ENCODE results near the gene PEMT. TPM values are rescaled to one million over a fixed set of nuclear protein-coding genes. Genes with fewer than 3 reads are reported as not detected.

PEMT gene
- total RNA-seq, 2 donors from 2014 or later = 27.8 to 37.7 TPM

- no peak overlapping the region for H3K4me3 ChIP-seq
- H3K27ac ChIP-seq = no peak overlapping the region
- H3K36me3 ChIP-seq = no peaks in the 10 kb centered on the region
- H3K9me3 ChIP-seq = no peaks in the 10 kb centered on the region
- no peaks in the 10 kb centered on the region for H3K27me3 ChIP-seq
- TF ChIP-seq CTCF (IDR thresholded peaks at IDR 0.05) = no peak
- DNase-seq (ENCODE audit: low spot score) = no peak
- H3K4me1 ChIP-seq = no peaks in the 10 kb centered on the region
Measured at GRCh38 chr17:17514993-17515933, 76.2 kb downstream of the PEMT start.

DNA sequence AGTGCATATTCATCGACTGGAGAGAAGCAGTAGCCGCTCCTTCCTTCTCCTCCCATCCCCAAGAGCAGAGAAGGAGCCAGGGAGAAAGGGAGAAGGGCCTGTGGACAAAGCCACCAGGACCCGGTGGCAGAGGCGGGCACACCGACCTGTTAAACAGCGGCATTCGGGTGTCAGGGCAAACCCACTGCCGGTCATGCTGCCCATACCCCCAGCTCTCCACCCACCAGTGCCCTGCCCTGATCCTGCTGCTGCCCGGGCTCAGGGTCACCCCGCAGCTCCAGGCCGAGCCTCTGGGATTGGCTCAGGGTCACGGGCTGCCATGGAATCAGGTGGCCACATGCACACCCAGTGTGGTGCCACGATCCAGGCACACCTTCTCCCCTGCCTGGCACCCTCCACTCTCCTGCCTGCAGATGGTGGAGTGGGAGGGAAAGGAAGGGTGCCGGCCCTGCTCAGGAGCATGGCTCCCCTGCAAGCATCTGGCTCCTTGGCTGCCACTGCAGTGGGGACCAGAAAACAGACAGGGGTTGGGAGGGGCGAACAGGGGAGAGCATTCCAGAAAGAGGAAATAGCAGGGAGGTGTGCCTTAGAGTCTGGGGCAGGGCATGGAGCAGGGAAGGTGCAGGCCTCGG lies 77.0 kb downstream of the PEMT start:
- no peak for DNase-seq (ENCODE audit: low spot score)
- Histone ChIP-seq H3K4me3 (no peak overlapping the region), H3K9me3 (no peaks in the 10 kb centered on the region), H3K27ac (no peak overlapping the region), H3K4me1 (no peaks in the 10 kb centered on the region), H3K27me3 (no peaks in the 10 kb centered on the region), H3K36me3 (no peaks in the 10 kb centered on the region)
- TF ChIP-seq CTCF (IDR thresholded peaks at IDR 0.05) = no peak

- no peak overlapping the region for H3K4me3 ChIP-seq
- H3K36me3 ChIP-seq = no peaks in the 10 kb centered on the region
- no peak overlapping the region for H3K27ac ChIP-seq
- no peak for TF ChIP-seq CTCF (IDR thresholded peaks at IDR 0.05)
- H3K27me3 ChIP-seq = no peaks in the 10 kb centered on the region
- DNase-seq (ENCODE audit: low spot score) = no peak
- H3K9me3 ChIP-seq = no peaks in the 10 kb centered on the region
- H3K4me1 ChIP-seq = no peaks in the 10 kb centered on the region
Measured at GRCh38 chr17:17513626-17514025, 77.9 kb downstream of the PEMT start.

- no peak for DNase-seq (ENCODE audit: low spot score)
- TF ChIP-seq CTCF (IDR thresholded peaks at IDR 0.05) = no peak
Measured at GRCh38 chr17:17512866-17513265, 78.6 kb downstream of the PEMT start.

GRCh38 chr17:17511881-17512858 lies 79.3 kb downstream of the PEMT start:
- no peaks in the 10 kb centered on the region for H3K36me3 ChIP-seq
- DNase-seq (ENCODE audit: low spot score) = no peak
- no peaks in the 10 kb centered on the region for H3K9me3 ChIP-seq
- H3K27me3 ChIP-seq = no peaks in the 10 kb centered on the region
- H3K27ac ChIP-seq = no peak overlapping the region
- peaks cover 0 to 8% of the 10 kb centered on the region in 2 donors for H3K4me1 ChIP-seq
- H3K4me3 ChIP-seq = no peak overlapping the region
- no peak for TF ChIP-seq CTCF (IDR thresholded peaks at IDR 0.05)

More at GRCh38 chr17:17512866-17513265, 78.6 kb downstream of the PEMT start:
- Histone ChIP-seq H3K27me3 (no peaks in the 10 kb centered on the region), H3K36me3 (no peaks in the 10 kb centered on the region), H3K27ac (no peak overlapping the region), H3K9me3 (no peaks in the 10 kb centered on the region), H3K4me3 (no peak overlapping the region), H3K4me1 (peaks cover 0 to 1% of the 10 kb centered on the region in 2 donors)

Data from right atrium auricular region (tissue), 2 donors.